Natural killer cell (primary cell): ENCODE data around the gene LY6G5B. TPM values are rescaled to one million over a fixed set of nuclear protein-coding genes. Genes with fewer than 3 reads are reported as not detected.

ENCODE experiments used
- ATAC-seq, 3 donors: fragments of 150-1000 bp in 2 of 3; fragments of 200-7000 bp in 1 of 3; cut with Tn5 transposase; 1 replicate in 1 of 3; 2 replicates in 2 of 3; pipeline ENCODE4 v1.10.0; 2021; ENCODE audit warnings: mild to moderate bottlenecking in 2 of 3, moderate library complexity in 2 of 3
- DNase-seq, 2 donors: peaks; one replicate each; pipeline versions ENCODE4 v3.0.0 to v3.0.0-alpha.2; 2013 to 2021; ENCODE audit warnings: mixed read lengths in 1 of 2
- H3K27ac ChIP-seq: one replicate; pipeline ENCODE4 v1.5.1; 2013; ENCODE audit warnings: mild to moderate bottlenecking, low read length
- H3K27me3 ChIP-seq: one replicate; pipeline ENCODE4 v1.6.1; 2013; ENCODE audit warnings: low read length; ENCODE audit not compliant: control insufficient read depth, insufficient read depth
- H3K36me3 ChIP-seq: one replicate; pipeline ENCODE4 v1.6.1; 2013; ENCODE audit warnings: low read length; ENCODE audit not compliant: control insufficient read depth, insufficient read depth
- H3K4me1 ChIP-seq: one replicate; pipeline ENCODE4 v1.6.1; 2013; ENCODE audit warnings: low read length; ENCODE audit not compliant: control insufficient read depth, insufficient read depth
- H3K4me3 ChIP-seq: one replicate; pipeline ENCODE4 v1.5.1; 2013; ENCODE audit warnings: low read length
- H3K9me3 ChIP-seq: one replicate; pipeline ENCODE4 v1.6.1; 2013; ENCODE audit warnings: low read length; ENCODE audit not compliant: control insufficient read depth, insufficient read depth
- H3K27ac Mint-ChIP-seq, 2 donors: one replicate each; pipeline ENCODE4 v1.8.0; 2022; ENCODE audit warnings: mild to moderate bottlenecking in 2 of 2, mixed read lengths in 2 of 2, moderate library complexity in 1 of 2
- H3K27me3 Mint-ChIP-seq, 2 donors: one replicate each; pipeline ENCODE4 v1.8.0; 2022; ENCODE audit warnings: low read depth in 2 of 2, mixed read lengths in 2 of 2
- H3K36me3 Mint-ChIP-seq: one replicate; pipeline ENCODE4 v1.8.0; 2022; ENCODE audit warnings: mixed read lengths
- H3K4me1 Mint-ChIP-seq, 2 donors: one replicate each; pipeline ENCODE4 v1.8.0; 2022; ENCODE audit warnings: mixed read lengths in 2 of 2
- H3K4me3 Mint-ChIP-seq: one replicate; pipeline ENCODE4 v1.8.0; 2022; ENCODE audit warnings: mild to moderate bottlenecking, moderate library complexity, mixed read lengths
- H3K9me3 Mint-ChIP-seq, 2 donors: one replicate each; pipeline ENCODE4 v1.8.0; 2022; ENCODE audit warnings: mixed read lengths in 2 of 2
- WGBS: methylation state at CpG from one replicate; pipeline ENCODE4 v1.1.7; 2013; ENCODE audit warnings: missing lambda C conversion rate; ENCODE audit not compliant: insufficient coverage; 5-methylcytosine and 5-hydroxymethylcytosine counted together
- intact Hi-C: fragments of 100-400 bp; cut with micrococcal nuclease; formaldehyde crosslinking; loops from one replicate; pipeline ENCODE4 v1.14.2; 2022
- total RNA-seq, 4 donors: library from RNA; stranded (reverse); fragments of 120-200 nt in 1 of 4; gene quantifications; one replicate each; pipeline versions ENCODE4 v1.2.3 to v1.2.4, GENCODE V29; 2013 to 2022
- TF ChIP-seq, protein P1 (sequence below): fragments of 200-600 bp; IDR thresholded peaks from one replicate; pipeline ENCODE4 v1.8.0; 2022; ENCODE audit warnings: antibody characterized with exemption

The LY6G5B gene
- total RNA-seq, 3 donors from 2014 or later (not counting 1 experiment from before 2014, with no cell fraction given) = 39.9 to 50.0 (median 46.0) TPM

DNA sequence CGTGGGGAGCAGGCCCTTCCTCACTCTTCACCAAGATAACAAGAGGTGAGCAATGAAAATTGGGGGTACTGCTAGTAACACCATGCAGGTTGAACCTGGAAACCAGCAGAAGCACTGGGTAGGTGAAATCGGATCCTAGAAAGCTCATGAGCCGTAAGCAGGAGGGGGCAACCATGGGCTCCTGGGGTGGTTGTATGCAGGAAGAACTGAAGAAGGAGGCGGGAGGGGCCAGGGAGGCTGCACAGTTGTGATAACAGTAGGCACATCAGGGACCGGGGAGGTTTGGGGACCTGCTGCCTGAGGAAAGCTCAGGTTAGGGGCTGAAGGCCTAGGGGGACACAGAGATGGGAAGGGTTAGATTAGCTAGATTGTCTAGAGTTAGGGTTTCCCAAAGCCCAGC is 16.7 kb downstream of the LY6G5B start:
- TF ChIP-seq, protein P1, sequence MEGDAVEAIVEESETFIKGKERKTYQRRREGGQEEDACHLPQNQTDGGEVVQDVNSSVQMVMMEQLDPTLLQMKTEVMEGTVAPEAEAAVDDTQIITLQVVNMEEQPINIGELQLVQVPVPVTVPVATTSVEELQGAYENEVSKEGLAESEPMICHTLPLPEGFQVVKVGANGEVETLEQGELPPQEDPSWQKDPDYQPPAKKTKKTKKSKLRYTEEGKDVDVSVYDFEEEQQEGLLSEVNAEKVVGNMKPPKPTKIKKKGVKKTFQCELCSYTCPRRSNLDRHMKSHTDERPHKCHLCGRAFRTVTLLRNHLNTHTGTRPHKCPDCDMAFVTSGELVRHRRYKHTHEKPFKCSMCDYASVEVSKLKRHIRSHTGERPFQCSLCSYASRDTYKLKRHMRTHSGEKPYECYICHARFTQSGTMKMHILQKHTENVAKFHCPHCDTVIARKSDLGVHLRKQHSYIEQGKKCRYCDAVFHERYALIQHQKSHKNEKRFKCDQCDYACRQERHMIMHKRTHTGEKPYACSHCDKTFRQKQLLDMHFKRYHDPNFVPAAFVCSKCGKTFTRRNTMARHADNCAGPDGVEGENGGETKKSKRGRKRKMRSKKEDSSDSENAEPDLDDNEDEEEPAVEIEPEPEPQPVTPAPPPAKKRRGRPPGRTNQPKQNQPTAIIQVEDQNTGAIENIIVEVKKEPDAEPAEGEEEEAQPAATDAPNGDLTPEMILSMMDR = no peak
- Histone ChIP-seq H3K4me3 (no peak overlapping the region), H3K27ac (no peak overlapping the region), H3K36me3 (peaks cover 46% of the 10 kb centered on the region), H3K27me3 (no peaks in the 10 kb centered on the region), H3K4me1 (peaks cover 14% of the 10 kb centered on the region), H3K9me3 (no peaks in the 10 kb centered on the region)
- Mint-ChIP-seq H3K36me3 (no peaks in the 10 kb centered on the region), H3K4me1 (peaks cover 3 to 10% of the 10 kb centered on the region in 2 donors), H3K27me3 (no peaks in the 10 kb centered on the region), H3K4me3 (no peak overlapping the region), H3K27ac (peak overlapping the region in 1 of 2 donors; percentile 26), H3K9me3 (no peaks in the 10 kb centered on the region)
- intact Hi-C loops = no loop called here
- no peak for DNase-seq
- 92% methylated on average over 5 of the region's 5 CpGs for WGBS
- no peak for ATAC-seq

DNA sequence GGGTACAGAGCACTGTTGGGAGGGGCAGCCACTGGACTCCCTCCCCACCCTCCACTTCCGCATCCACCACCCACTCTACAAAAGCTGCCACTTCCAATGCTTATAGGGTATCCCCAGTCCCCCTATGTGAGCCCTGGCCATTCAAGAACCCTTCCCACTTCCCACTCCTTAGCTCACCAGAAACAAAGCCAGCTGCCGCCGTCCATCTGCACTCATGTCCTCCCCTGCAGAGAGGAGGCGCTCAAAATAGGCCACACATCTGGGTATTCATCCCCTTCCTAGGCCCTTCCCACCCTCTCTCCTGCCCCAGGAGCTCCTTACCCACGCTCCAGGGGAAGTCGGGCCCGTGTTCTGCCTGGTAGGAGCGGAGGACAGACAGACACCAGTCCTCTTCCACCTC is 17.5 kb downstream of the LY6G5B start:
- Mint-ChIP-seq H3K9me3 (no peaks in the 10 kb centered on the region), H3K27ac (no peak overlapping the region), H3K4me1 (peaks cover 0 to 7% of the 10 kb centered on the region in 2 donors), H3K4me3 (no peak overlapping the region), H3K27me3 (no peaks in the 10 kb centered on the region), H3K36me3 (no peaks in the 10 kb centered on the region)
- ATAC-seq (no peak), DNase-seq (no peak)
- Histone ChIP-seq H3K9me3 (no peaks in the 10 kb centered on the region), H3K4me1 (peaks cover 10% of the 10 kb centered on the region), H3K27me3 (no peaks in the 10 kb centered on the region), H3K27ac (no peak overlapping the region), H3K36me3 (peaks cover 52% of the 10 kb centered on the region), H3K4me3 (no peak overlapping the region)
- intact Hi-C loops = no loop called here
- WGBS = 94% methylated on average over 8 of the region's 8 CpGs
- TF ChIP-seq, protein P1 = no peak

DNA sequence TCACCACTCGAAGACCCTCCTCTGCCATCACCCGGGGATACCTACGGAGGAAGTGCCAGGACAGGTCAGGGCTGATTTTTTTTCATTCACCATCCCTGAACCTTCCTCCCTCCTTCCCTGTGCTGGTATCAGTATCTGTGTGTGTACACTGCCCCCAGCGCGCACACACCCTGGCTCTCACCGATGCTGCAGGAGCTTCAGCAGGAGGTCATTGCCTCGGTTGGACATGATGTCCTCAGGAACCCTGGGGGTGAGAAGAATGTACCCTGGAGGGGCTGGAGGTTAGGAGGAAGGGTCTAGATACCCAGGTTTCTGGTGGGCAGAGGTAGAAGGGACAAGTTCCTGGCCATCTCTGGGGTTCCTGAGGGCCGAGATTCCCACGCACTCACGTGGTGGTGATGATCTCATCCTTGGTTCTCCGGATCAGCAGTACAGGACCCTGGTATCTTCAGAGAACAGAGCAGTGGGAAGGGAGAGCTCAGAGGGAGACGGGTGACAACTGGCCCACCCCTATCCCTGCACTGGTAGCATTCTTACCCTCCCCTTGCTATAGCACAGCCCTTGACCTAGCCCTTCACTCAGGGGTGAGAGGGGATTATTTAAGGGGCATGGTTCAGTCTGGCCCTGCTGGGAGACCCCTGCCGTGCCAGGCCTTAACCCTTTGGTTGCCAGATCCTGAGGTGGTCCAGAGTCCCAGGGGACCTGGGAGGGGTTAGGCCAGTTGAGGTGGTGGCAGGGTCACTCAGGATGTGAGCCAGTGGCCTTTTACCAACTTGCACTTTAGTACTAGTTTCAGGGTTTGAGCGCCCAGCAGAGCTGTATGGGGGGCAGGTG is 18.3 kb downstream of the LY6G5B start:
- TF ChIP-seq, protein P1 = no peak
- DNase-seq (no peak), ATAC-seq (peak in 1 of 3 donors; percentile 18)
- Mint-ChIP-seq H3K27ac (no peak overlapping the region), H3K4me3 (no peak overlapping the region), H3K9me3 (no peaks in the 10 kb centered on the region), H3K4me1 (peaks cover 0 to 7% of the 10 kb centered on the region in 2 donors), H3K27me3 (no peaks in the 10 kb centered on the region), H3K36me3 (no peaks in the 10 kb centered on the region)
- Histone ChIP-seq H3K36me3 (peaks cover 60% of the 10 kb centered on the region), H3K27ac (no peak overlapping the region), H3K4me3 (no peak overlapping the region), H3K4me1 (peaks cover 5% of the 10 kb centered on the region), H3K9me3 (no peaks in the 10 kb centered on the region), H3K27me3 (no peaks in the 10 kb centered on the region)
- 95% methylated on average over 13 of the region's 14 CpGs for WGBS
- intact Hi-C loops = no loop called here
